Fibroblast of mammary gland (primary cell): ENCODE data around the gene CCDC50.

Source experiments
- DNase-seq: peaks from one replicate; pipeline ENCODE4 v3.0.0-alpha.2; 2010; ENCODE audit warnings: low read depth
- H3K4me3 ChIP-seq: 2 replicates; pipeline ENCODE4 v1.5.1; 2011; ENCODE audit warnings: low read depth, mild to moderate bottlenecking, low read length, moderate library complexity; ENCODE audit not compliant: control insufficient read depth
- CTCF ChIP-seq: conservative IDR thresholded peaks from 2 replicates; pipeline ENCODE4 v1.5.1; 2011; ENCODE audit warnings: low read depth, low read length, inconsistent platforms; ENCODE audit not compliant: control insufficient read depth, insufficient read depth

The CCDC50 gene

GRCh38 chr3:191301017-191301416 lies 28.2 kb upstream of the CCDC50 start:
- TF ChIP-seq CTCF = no peak
- H3K4me3 ChIP-seq = no peak overlapping the region
- DNase-seq = no peak

GRCh38 chr3:191301782-191302411 lies 27.3 kb upstream of the CCDC50 start:
- no peak overlapping the region for H3K4me3 ChIP-seq
- DNase-seq = no peak

GRCh38 chr3:191302451-191302850 lies 26.7 kb upstream of the CCDC50 start:
- no peak overlapping the region for H3K4me3 ChIP-seq
- TF ChIP-seq CTCF = no peak
- no peak for DNase-seq

More at GRCh38 chr3:191301782-191302411, 27.3 kb upstream of the CCDC50 start:
- TF ChIP-seq CTCF = no peak

- DNase-seq = no peak
- no peak for TF ChIP-seq CTCF
- H3K4me3 ChIP-seq = no peak overlapping the region
Observed at GRCh38 chr3:191303596-191303995, 25.6 kb upstream of the CCDC50 start.

- H3K4me3 ChIP-seq = no peak overlapping the region
- no peak for TF ChIP-seq CTCF
- DNase-seq = no peak
Observed at GRCh38 chr3:191306428-191306827, 22.8 kb upstream of the CCDC50 start.

GRCh38 chr3:191307341-191307740 lies 21.9 kb upstream of the CCDC50 start:
- no peak overlapping the region for H3K4me3 ChIP-seq
- TF ChIP-seq CTCF = no peak
- no peak for DNase-seq

- no peak for DNase-seq
- no peak overlapping the region for H3K4me3 ChIP-seq
- no peak for TF ChIP-seq CTCF
Observed at GRCh38 chr3:191313296-191313695, 15.9 kb upstream of the CCDC50 start.
